H9 (cell line): ENCODE measurements around the gene TMOD3. TPM values are rescaled to one million over a fixed set of nuclear protein-coding genes. Genes with fewer than 3 reads are reported as not detected.

Experiments
- DNase-seq: peaks from one replicate; pipeline ENCODE4 v3.0.0-alpha.2; 2017
- H2AFZ ChIP-seq: one replicate; pipeline ENCODE4 v1.6.1; 2013; ENCODE audit warnings: mild to moderate bottlenecking, low read length, control low read depth, moderate library complexity
- H2AK5ac ChIP-seq: 2 replicates; pipeline ENCODE4 v1.6.1; 2013; ENCODE audit warnings: low read length, control low read depth, mixed read lengths; ENCODE audit not compliant: insufficient read length
- H2BK120ac ChIP-seq: one replicate; pipeline ENCODE4 v1.6.1; 2013; ENCODE audit warnings: low read depth, mild to moderate bottlenecking, low read length, control low read depth, inconsistent platforms; ENCODE audit not compliant: poor library complexity, severe bottlenecking
- H2BK12ac ChIP-seq: 2 replicates; pipeline ENCODE4 v1.6.1; 2013; ENCODE audit warnings: low read length, control low read depth, mixed read lengths, low read depth; ENCODE audit not compliant: insufficient read length
- H2BK15ac ChIP-seq: 2 replicates; pipeline ENCODE4 v1.6.1; 2013; ENCODE audit warnings: low read depth, low read length, control low read depth
- H2BK20ac ChIP-seq: one replicate; pipeline ENCODE4 v1.6.1; 2013; ENCODE audit warnings: low read depth, mild to moderate bottlenecking, low read length, control low read depth, inconsistent platforms; ENCODE audit not compliant: poor library complexity, severe bottlenecking
- H2BK5ac ChIP-seq: 2 replicates; pipeline ENCODE4 v1.6.1; 2013; ENCODE audit warnings: low read length, control low read depth, mixed read lengths; ENCODE audit not compliant: insufficient read length
- H3K14ac ChIP-seq: 2 replicates; pipeline ENCODE4 v1.6.1; 2013; ENCODE audit warnings: low read length, control low read depth; ENCODE audit not compliant: insufficient read depth
- H3K18ac ChIP-seq: 2 replicates; pipeline ENCODE4 v1.6.1; 2013; ENCODE audit warnings: low read depth, mild to moderate bottlenecking, mixed read lengths, low read length, control low read depth; ENCODE audit not compliant: insufficient read length
- H3K23ac ChIP-seq: 2 replicates; pipeline ENCODE4 v1.6.1; 2013; ENCODE audit warnings: low read length, control low read depth, mixed read lengths, low read depth; ENCODE audit not compliant: insufficient read length
- H3K23me2 ChIP-seq: 2 replicates; pipeline ENCODE4 v1.6.1; 2013; ENCODE audit warnings: low read depth, mild to moderate bottlenecking, mixed read lengths, low read length, control low read depth; ENCODE audit not compliant: insufficient read length, poor library complexity, severe bottlenecking
- H3K27ac ChIP-seq: 2 replicates; pipeline ENCODE4 v1.5.1; 2013; ENCODE audit warnings: low read length, control low read depth, mixed read lengths, low read depth; ENCODE audit not compliant: insufficient read length
- H3K27me3 ChIP-seq: 2 replicates; pipeline ENCODE4 v1.6.1; 2013; ENCODE audit warnings: low read length, control low read depth, inconsistent platforms; ENCODE audit not compliant: insufficient read depth
- H3K4ac ChIP-seq: 2 replicates; pipeline ENCODE4 v1.6.1; 2013; ENCODE audit warnings: low read depth, mild to moderate bottlenecking, control low read depth, inconsistent platforms, low read length, moderate library complexity
- H3K4me1 ChIP-seq: 2 replicates; pipeline ENCODE4 v1.6.1; 2013; ENCODE audit warnings: low read length, control low read depth, inconsistent platforms; ENCODE audit not compliant: insufficient read depth
- H3K4me2 ChIP-seq: 2 replicates; pipeline ENCODE4 v1.6.1; 2013; ENCODE audit warnings: low read length, control low read depth, mixed read lengths; ENCODE audit not compliant: insufficient read length, insufficient read depth
- H3K56ac ChIP-seq: 2 replicates; pipeline ENCODE4 v1.6.1; 2013; ENCODE audit warnings: low read depth, mild to moderate bottlenecking, mixed read lengths, low read length, control low read depth; ENCODE audit not compliant: insufficient read length
- H3K79me1 ChIP-seq: 2 replicates; pipeline ENCODE4 v1.6.1; 2013; ENCODE audit warnings: low read depth, mild to moderate bottlenecking, moderate library complexity, low read length, control low read depth, inconsistent platforms; ENCODE audit not compliant: insufficient read depth, poor library complexity, severe bottlenecking
- H3K79me2 ChIP-seq: 2 replicates; pipeline ENCODE4 v1.6.1; 2013; ENCODE audit warnings: low read length, control low read depth, inconsistent platforms; ENCODE audit not compliant: insufficient read depth
- H3K9ac ChIP-seq: 2 replicates; pipeline ENCODE4 v1.6.1; 2013; ENCODE audit warnings: low read length, control low read depth, mixed read lengths; ENCODE audit not compliant: insufficient read length; ENCODE audit errors: extremely low read depth
- H3K9me3 ChIP-seq: one replicate; pipeline ENCODE4 v1.6.1; 2013; ENCODE audit warnings: low read depth, low read length, inconsistent platforms; ENCODE audit not compliant: control insufficient read depth
- H3T11ph ChIP-seq: one replicate; pipeline ENCODE4 v1.6.1; 2013; ENCODE audit warnings: mild to moderate bottlenecking, low read length, control low read depth, inconsistent platforms
- H4K20me1 ChIP-seq: one replicate; pipeline ENCODE4 v1.6.1; 2013; ENCODE audit not compliant: control insufficient read depth, insufficient read length, insufficient read depth
- H4K5ac ChIP-seq: 2 replicates; pipeline ENCODE4 v1.6.1; 2013; ENCODE audit warnings: low read depth, mild to moderate bottlenecking, mixed read lengths, low read length, control low read depth; ENCODE audit not compliant: insufficient read length
- H4K8ac ChIP-seq: replicated peaks from 2 replicates; pipeline ENCODE4 v1.6.1; 2013; ENCODE audit warnings: low read length, control low read depth, mixed read lengths, low read depth; ENCODE audit not compliant: insufficient read length
- H4K91ac ChIP-seq: 2 replicates; pipeline ENCODE4 v1.6.1; 2013; ENCODE audit warnings: low read depth, mild to moderate bottlenecking, moderate library complexity, mixed read lengths, low read length, control low read depth; ENCODE audit not compliant: insufficient read length
- H3K27ac Mint-ChIP-seq, 3 experiments: 2 replicates in 2 of 3; 3 replicates in 1 of 3; pipeline ENCODE4 v1.8.0; 2020 to 2021; ENCODE audit warnings: mixed read lengths in 3 of 3, mild to moderate bottlenecking in 1 of 3, moderate library complexity in 1 of 3
- H3K27me3 Mint-ChIP-seq: 2 replicates; pipeline ENCODE4 v1.8.0; 2021; ENCODE audit warnings: low read depth, mild to moderate bottlenecking, moderate library complexity, mixed read lengths
- H3K36me3 Mint-ChIP-seq, 3 experiments: 2 replicates in 2 of 3; 3 replicates in 1 of 3; pipeline ENCODE4 v1.8.0; 2020 to 2021; ENCODE audit warnings: low read depth in 3 of 3, mixed read lengths in 3 of 3; ENCODE audit not compliant: insufficient read depth in 1 of 3
- H3K4me1 Mint-ChIP-seq, 2 experiments: 2 replicates each; pipeline ENCODE4 v1.8.0; 2020; ENCODE audit warnings: mixed read lengths in 2 of 2
- H3K4me3 Mint-ChIP-seq, 2 experiments: 2 replicates in 1 of 2; 3 replicates in 1 of 2; pipeline ENCODE4 v1.8.0; 2020 to 2021; ENCODE audit warnings: mild to moderate bottlenecking in 2 of 2, mixed read lengths in 2 of 2, moderate library complexity in 1 of 2
- H3K9me3 Mint-ChIP-seq, 2 experiments: 2 replicates in 1 of 2; 3 replicates in 1 of 2; pipeline ENCODE4 v1.8.0; 2020; ENCODE audit warnings: mild to moderate bottlenecking in 2 of 2, mixed read lengths in 2 of 2, moderate library complexity in 1 of 2
- CTCF ChIP-seq: fragments of 200-600 bp; sonication (generic); conservative IDR thresholded peaks from 3 replicates; pipeline ENCODE4 v1.8.0; 2021; ENCODE audit warnings: antibody characterized with exemption, mild to moderate bottlenecking
- total RNA-seq: library from RNA; stranded (reverse); gene quantifications from 2 replicates; pipeline ENCODE4 v1.2.1, GENCODE V29; 2021

TMOD3 gene
- total RNA-seq, 1 experiment from 2014 or later, result 24.7 TPM

GRCh38 chr15:51939216-51939615 is 109.8 kb downstream of the TMOD3 start:
- DNase-seq, result no peak
- Histone ChIP-seq H3K4ac (no peak overlapping the region), H3K23ac (no peak overlapping the region), H2BK5ac (no peak overlapping the region), H2BK20ac (no peak overlapping the region), H4K20me1 (no peaks in the 10 kb centered on the region), H3K79me2 (no peaks in the 10 kb centered on the region), H2BK15ac (no peak overlapping the region), H3K18ac (no peak overlapping the region), H3K27me3 (no peaks in the 10 kb centered on the region), H3K27ac (no peak overlapping the region), H4K91ac (no peak overlapping the region), H2BK12ac (no peak overlapping the region), H3K4me1 (no peaks in the 10 kb centered on the region), H3K79me1 (no peaks in the 10 kb centered on the region), H4K5ac (no peak overlapping the region), H2AK5ac (no peak overlapping the region), H3K9me3 (no peaks in the 10 kb centered on the region), H3K56ac (no peak overlapping the region), H4K8ac (no peak overlapping the region), H3K9ac (no peak overlapping the region), H3K14ac (no peak overlapping the region), H2BK120ac (no peak overlapping the region), H3K23me2 (no peaks in the 10 kb centered on the region), H2AFZ (no peak overlapping the region), H3K4me2 (no peak overlapping the region), H3T11ph (no peak overlapping the region)
- Mint-ChIP-seq H3K9me3 (no peaks in the 10 kb centered on the region), H3K27me3 (no peaks in the 10 kb centered on the region), H3K36me3 (peaks cover 15 to 63% (median 33%) of the 10 kb centered on the region in 3 experiments; a peak in 6 of 7 replicates), H3K4me1 (peaks cover 4 to 7% of the 10 kb centered on the region in 2 experiments; a peak in 3 of 4 replicates), H3K27ac (peak overlapping the region in 2 of 3 experiments; percentile 73 to 77; a peak in 1 of 7 replicates), H3K4me3 (no peak overlapping the region)
- TF ChIP-seq CTCF, result no peak
